ENCODE data around the gene GMPPB.

DNA sequence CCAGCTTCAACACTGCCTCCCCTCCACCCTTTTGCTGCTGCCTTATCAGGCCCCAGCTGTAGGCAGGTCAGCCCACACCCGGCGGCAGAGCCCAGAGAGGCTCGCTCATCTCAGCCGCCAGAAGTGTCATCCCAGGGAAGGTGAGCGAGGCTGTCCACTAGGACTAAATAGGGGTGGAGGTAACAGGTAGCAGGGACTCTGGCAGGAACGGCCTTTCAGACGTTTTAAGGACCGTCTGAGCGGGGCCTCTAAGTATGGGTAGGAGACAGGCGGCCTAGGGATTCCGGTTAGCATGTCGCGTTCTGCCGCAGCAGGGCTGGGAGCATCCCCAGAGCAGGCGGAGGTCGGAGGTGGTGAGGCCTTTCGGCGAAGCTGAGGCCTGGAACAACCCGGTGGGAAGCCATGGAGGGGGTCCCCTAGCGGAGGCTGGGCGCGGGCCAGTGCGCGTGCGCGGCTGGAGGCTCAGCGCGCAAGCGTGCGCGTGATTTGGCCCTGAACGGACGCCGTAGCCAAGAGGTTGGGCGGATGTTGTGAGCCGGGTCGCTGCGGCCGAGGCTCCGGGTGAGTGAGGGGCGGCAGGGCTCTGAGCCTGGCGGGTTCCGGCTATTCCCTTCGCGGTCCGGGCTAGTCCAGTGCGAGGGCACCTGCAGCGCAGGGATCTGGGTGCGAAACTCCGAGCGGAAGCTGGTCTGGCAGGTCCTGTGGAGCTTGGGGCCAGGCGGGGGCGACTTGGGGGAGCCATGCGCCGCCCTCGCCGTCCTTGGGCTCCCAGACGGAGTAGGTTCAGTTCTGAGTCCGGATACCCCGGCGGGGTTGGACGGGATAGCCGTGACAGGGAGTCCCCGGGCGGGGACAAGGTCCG, 34.5 kb downstream of the GMPPB start, which contains the start of the genes MST1 and RNF123:
- TF ChIP-seq CTCF (IDR thresholded peaks at IDR 0.05) (no peak), CREM (CRISPR knock-in tag; IDR thresholded peaks at IDR 0.05) (peak; percentile 55; the same call in 1 of the 2 replicates), STAT6 (CRISPR knock-in tag; conservative IDR thresholded peaks at IDR 0.05; ENCODE audit: low read depth) (no peak), ATF3 (CRISPR knock-in tag; conservative IDR thresholded peaks at IDR 0.05) (no peak), MAX (CRISPR knock-in tag; IDR thresholded peaks at IDR 0.05) (peak; percentile 74; the same call in 1 of the 2 replicates), GABPB1 (CRISPR knock-in tag; IDR thresholded peaks at IDR 0.05) (peak; percentile 85), JUN (CRISPR knock-in tag; IDR thresholded peaks at IDR 0.05) (no peak), ZNF138 (CRISPR knock-in tag; conservative IDR thresholded peaks at IDR 0.05) (no peak)
- TF ChIP-seq, protein P1, sequence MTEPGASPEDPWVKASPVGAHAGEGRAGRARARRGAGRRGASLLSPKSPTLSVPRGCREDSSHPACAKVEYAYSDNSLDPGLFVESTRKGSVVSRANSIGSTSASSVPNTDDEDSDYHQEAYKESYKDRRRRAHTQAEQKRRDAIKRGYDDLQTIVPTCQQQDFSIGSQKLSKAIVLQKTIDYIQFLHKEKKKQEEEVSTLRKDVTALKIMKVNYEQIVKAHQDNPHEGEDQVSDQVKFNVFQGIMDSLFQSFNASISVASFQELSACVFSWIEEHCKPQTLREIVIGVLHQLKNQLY (CRISPR knock-in tag; IDR thresholded peaks at IDR 0.05): no peak
- TF ChIP-seq, protein P2, sequence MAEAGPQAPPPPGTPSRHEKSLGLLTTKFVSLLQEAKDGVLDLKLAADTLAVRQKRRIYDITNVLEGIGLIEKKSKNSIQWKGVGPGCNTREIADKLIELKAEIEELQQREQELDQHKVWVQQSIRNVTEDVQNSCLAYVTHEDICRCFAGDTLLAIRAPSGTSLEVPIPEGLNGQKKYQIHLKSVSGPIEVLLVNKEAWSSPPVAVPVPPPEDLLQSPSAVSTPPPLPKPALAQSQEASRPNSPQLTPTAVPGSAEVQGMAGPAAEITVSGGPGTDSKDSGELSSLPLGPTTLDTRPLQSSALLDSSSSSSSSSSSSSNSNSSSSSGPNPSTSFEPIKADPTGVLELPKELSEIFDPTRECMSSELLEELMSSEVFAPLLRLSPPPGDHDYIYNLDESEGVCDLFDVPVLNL (CRISPR knock-in tag; IDR thresholded peaks at IDR 0.05; ENCODE audit: borderline replicate concordance, low read depth): no peak

Data from WTC11 (cell line).